SIG-M5 treated with dmso at 0.1 percent for 504 hours (cell line): ENCODE data around the gene BORCS8.

ENCODE experiments used
- DNase-seq: peaks from one replicate; lab custom pipeline; 2025; ENCODE audit not compliant: unreplicated experiment; lab: John Stamatoyannopoulos, UW

Gene BORCS8

GRCh38 chr19:19214892-19215291 lies 22.9 kb upstream of the BORCS8 start:
- peak; percentile 20 for DNase-seq

GRCh38 chr19:19214159-19214490 lies 22.2 kb upstream of the BORCS8 start:
- DNase-seq = no peak

- DNase-seq = no peak
Observed at GRCh38 chr19:19213426-19214158, 21.6 kb upstream of the BORCS8 start.

- no peak for DNase-seq
Observed at GRCh38 chr19:19212916-19213315, 21.0 kb upstream of the BORCS8 start.

GRCh38 chr19:19211499-19212420 lies 19.8 kb upstream of the BORCS8 start, which contains the start of gene NCAN:
NCAN (plus strand) TSS chr19:19211958; CDS start chr19:19216954, 4,996 bp downstream.
- no peak for DNase-seq

- no peak for DNase-seq
Observed at GRCh38 chr19:19209372-19209771, 17.4 kb upstream of the BORCS8 start.

- no peak for DNase-seq
Observed at GRCh38 chr19:19207637-19208572, 16.0 kb upstream of the BORCS8 start.

GRCh38 chr19:19206938-19207337 lies 15.0 kb upstream of the BORCS8 start:
- DNase-seq = no peak

GRCh38 chr19:19205416-19206410 lies 13.8 kb upstream of the BORCS8 start:
- no peak for DNase-seq

GRCh38 chr19:19204181-19204580 lies 12.2 kb upstream of the BORCS8 start:
- peak; percentile 11 for DNase-seq

- DNase-seq = peak; percentile 88
Observed at GRCh38 chr19:19203012-19203856, 11.3 kb upstream of the BORCS8 start, which contains the start of gene NR2C2AP. NR2C2AP (minus strand) TSS chr19:19203414; CDS start chr19:19203060, 354 bp downstream.

GRCh38 chr19:19202707-19203011 lies 10.7 kb upstream of the BORCS8 start:
- DNase-seq = no peak

- no peak for DNase-seq
Observed at GRCh38 chr19:19201697-19202630, 10.0 kb upstream of the BORCS8 start.

- no peak for DNase-seq
Observed at GRCh38 chr19:19193926-19194325, 2.0 kb upstream of the BORCS8 start.

- no peak for DNase-seq
Observed at GRCh38 chr19:19192910-19193423, 1.0 kb upstream of the BORCS8 start.

GRCh38 chr19:19191768-19192077 lies 229 bp downstream of the BORCS8 start:
- no peak for DNase-seq

- no peak for DNase-seq
Observed at GRCh38 chr19:19186742-19187141, 5.2 kb downstream of the BORCS8 start.
